ENCODE data around the gene CLIC4. TPM values are rescaled to one million over a fixed set of nuclear protein-coding genes. Genes with fewer than 3 reads are reported as not detected.

CLIC4 gene
- 230 and 240 TPM in 2 replicates for total RNA-seq (2021)
- long read RNA-seq, full-length matches to known transcripts, result 688 of 743 reads
- long read RNA-seq, partial matches to known transcripts, result 18 of 743 reads
- long read RNA-seq, other reads (novel, unspliced or antisense), result 37 of 743 reads

DNA sequence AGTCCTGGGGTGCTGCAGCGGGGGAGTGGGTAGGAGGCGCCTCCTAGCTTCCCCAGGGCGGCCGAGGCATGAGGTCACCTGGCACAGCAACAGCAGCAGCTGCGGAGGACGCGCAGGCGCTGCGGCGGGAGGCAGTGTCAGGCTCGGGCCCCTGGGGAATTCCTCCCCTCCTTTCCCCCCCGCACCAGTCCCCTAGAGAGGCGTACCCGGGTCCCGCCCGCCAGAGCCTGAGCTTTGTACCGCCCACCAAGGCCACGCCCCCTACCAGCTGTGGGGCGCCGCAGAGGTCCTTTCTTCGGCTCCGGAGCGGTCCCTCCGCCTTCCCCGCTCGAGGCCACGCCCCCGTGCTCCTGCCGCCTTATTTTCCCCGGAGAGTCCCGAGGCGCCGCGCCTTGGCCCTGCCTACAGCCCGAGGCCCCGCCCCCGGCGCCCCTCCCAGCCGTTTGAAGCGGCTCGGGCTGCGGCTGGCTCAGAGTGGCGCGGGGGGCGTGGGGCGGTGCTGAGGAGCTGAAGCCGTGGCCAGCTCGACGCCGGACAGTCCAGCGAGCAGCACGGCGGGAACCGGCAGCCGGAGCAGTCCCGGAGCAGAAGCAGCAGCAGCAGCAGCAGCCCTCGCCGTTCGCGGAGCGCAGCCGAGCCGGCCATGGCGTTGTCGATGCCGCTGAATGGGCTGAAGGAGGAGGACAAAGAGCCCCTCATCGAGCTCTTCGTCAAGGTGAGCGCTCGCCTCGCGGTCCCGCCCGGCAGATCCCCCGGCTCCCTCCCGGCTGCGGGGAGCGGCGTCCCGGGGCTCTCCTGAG is at the start of gene CLIC4:
Gene CLIC4 (plus strand): TSS at position 537 of the 800 bp plus-strand sequence. CDS start 107 bp downstream, at position 644.
- H3K27ac Mint-ChIP-seq, result peak within 1 kb of the TSS; percentile 96 to 98 (median 97)
- no peak within 1 kb of the TSS for H3K56ac ChIP-seq (ENCODE audit: insufficient read length, low read depth, low read length)
- peaks cover 38% of the 10 kb centered on the region; the same call in 1 of the 2 replicates for H3K79me2 ChIP-seq (ENCODE audit: insufficient read depth, low read length)
- peaks cover 50 to 60% of the 10 kb centered on the region in 2 experiments for H3K4me1 Mint-ChIP-seq
- no peak within 1 kb of the TSS; the same call in 1 of the 2 replicates for H3K4ac ChIP-seq (ENCODE audit: low read depth, low read length)
- H4K8ac ChIP-seq (replicated peaks; ENCODE audit: insufficient read length, low read depth, low read length), result no peak within 1 kb of the TSS
- H3K23ac ChIP-seq (ENCODE audit: insufficient read length, low read depth, low read length), result no peak within 1 kb of the TSS
- no peak within 1 kb of the TSS for H3K27ac ChIP-seq (ENCODE audit: insufficient read length, low read depth, low read length)
- no peak within 1 kb of the TSS; the same call in 1 of the 2 replicates for H2BK15ac ChIP-seq (ENCODE audit: low read depth, low read length)
- peak within 1 kb of the TSS; percentile 83 for H3K4me2 ChIP-seq (ENCODE audit: insufficient read depth, insufficient read length, low read length)
- H3K4me1 ChIP-seq (ENCODE audit: insufficient read depth, low read length), result peaks cover 13% of the 10 kb centered on the region
- TF ChIP-seq, protein P1, sequence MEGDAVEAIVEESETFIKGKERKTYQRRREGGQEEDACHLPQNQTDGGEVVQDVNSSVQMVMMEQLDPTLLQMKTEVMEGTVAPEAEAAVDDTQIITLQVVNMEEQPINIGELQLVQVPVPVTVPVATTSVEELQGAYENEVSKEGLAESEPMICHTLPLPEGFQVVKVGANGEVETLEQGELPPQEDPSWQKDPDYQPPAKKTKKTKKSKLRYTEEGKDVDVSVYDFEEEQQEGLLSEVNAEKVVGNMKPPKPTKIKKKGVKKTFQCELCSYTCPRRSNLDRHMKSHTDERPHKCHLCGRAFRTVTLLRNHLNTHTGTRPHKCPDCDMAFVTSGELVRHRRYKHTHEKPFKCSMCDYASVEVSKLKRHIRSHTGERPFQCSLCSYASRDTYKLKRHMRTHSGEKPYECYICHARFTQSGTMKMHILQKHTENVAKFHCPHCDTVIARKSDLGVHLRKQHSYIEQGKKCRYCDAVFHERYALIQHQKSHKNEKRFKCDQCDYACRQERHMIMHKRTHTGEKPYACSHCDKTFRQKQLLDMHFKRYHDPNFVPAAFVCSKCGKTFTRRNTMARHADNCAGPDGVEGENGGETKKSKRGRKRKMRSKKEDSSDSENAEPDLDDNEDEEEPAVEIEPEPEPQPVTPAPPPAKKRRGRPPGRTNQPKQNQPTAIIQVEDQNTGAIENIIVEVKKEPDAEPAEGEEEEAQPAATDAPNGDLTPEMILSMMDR (conservative IDR thresholded peaks at IDR 0.05), result peak; percentile 23; the same call in 1 of the 3 replicates
- no peak within 1 kb of the TSS for H2BK120ac ChIP-seq (ENCODE audit: low read depth, low read length, poor library complexity, severe bottlenecking)
- peak within 1 kb of the TSS; percentile 69 for H3T11ph ChIP-seq (ENCODE audit: low read length)
- H4K91ac ChIP-seq (ENCODE audit: insufficient read length, low read depth, low read length), result no peak within 1 kb of the TSS
- peaks cover 5% of the 10 kb centered on the region for H3K23me2 ChIP-seq (ENCODE audit: insufficient read length, low read depth, low read length, poor library complexity, severe bottlenecking)
- no peaks in the 10 kb centered on the region for H3K27me3 Mint-ChIP-seq (ENCODE audit: low read depth)
- no peak within 1 kb of the TSS for H2BK12ac ChIP-seq (ENCODE audit: insufficient read length, low read depth, low read length)
- peak within 1 kb of the TSS; percentile 98 for H3K18ac ChIP-seq (ENCODE audit: insufficient read length, low read depth, low read length)
- H2BK5ac ChIP-seq (ENCODE audit: insufficient read length, low read length), result peak within 1 kb of the TSS; percentile 23
- no peaks in the 10 kb centered on the region for H3K79me1 ChIP-seq (ENCODE audit: insufficient read depth, low read depth, low read length, poor library complexity, severe bottlenecking)
- H3K4me3 Mint-ChIP-seq, result peak within 1 kb of the TSS; percentile 91 to 95
- H3K27me3 ChIP-seq (ENCODE audit: insufficient read depth, low read length), result no peaks in the 10 kb centered on the region
- no peak within 1 kb of the TSS for H2AFZ ChIP-seq (ENCODE audit: low read length)
- peak; percentile 100 for DNase-seq
- no peaks in the 10 kb centered on the region; a peak in 1 of 5 replicates for H3K9me3 Mint-ChIP-seq
- no peak within 1 kb of the TSS for H2BK20ac ChIP-seq (ENCODE audit: low read depth, low read length, poor library complexity, severe bottlenecking)
- no CpG with 5 or more reads among the region's 80 CpGs for WGBS (ENCODE audit: extremely low coverage, insufficient read length, low lambda C conversion rate)
- H3K36me3 Mint-ChIP-seq (ENCODE audit: insufficient read depth in 1 of 3, low read depth in 3 of 3), result peaks cover 20 to 28% (median 24%) of the 10 kb centered on the region in 3 experiments
- H4K20me1 ChIP-seq (ENCODE audit: control insufficient read depth, insufficient read depth, insufficient read length), result no peaks in the 10 kb centered on the region
- H4K5ac ChIP-seq (ENCODE audit: insufficient read length, low read depth, low read length), result no peak within 1 kb of the TSS
- no peak within 1 kb of the TSS for H2AK5ac ChIP-seq (ENCODE audit: insufficient read length, low read length)
- H3K14ac ChIP-seq (ENCODE audit: insufficient read depth, low read length), result peak within 1 kb of the TSS; percentile 99
- H3K9ac ChIP-seq (ENCODE audit: extremely low read depth, insufficient read length, low read length), result peak within 1 kb of the TSS; percentile 99
- no peaks in the 10 kb centered on the region for H3K9me3 ChIP-seq (ENCODE audit: control insufficient read depth, low read depth, low read length)

Data from H9 (cell line).